Chondrocyte (in vitro differentiated cells): ENCODE measurements around the gene ENTPD1. TPM values are rescaled to one million over a fixed set of nuclear protein-coding genes. Genes with fewer than 3 reads are reported as not detected.
"Not testable (repeated sequence)": the region's sequence is repeated elsewhere in the genome, so short reads cannot be mapped to it uniquely, and the experiment has no call there.

ENCODE experiments used
- DNase-seq: peaks from one replicate; pipeline ENCODE4 v3.0.0; 2021; ENCODE audit warnings: mixed read lengths, low spot score
- H3K27ac Mint-ChIP-seq: one replicate; pipeline ENCODE4 v1.8.0; 2021; ENCODE audit warnings: mild to moderate bottlenecking, moderate library complexity, mixed read lengths; ENCODE audit not compliant: unreplicated experiment
- H3K27me3 Mint-ChIP-seq: 2 replicates; pipeline ENCODE4 v1.8.0; 2021; ENCODE audit warnings: low read depth, mixed read lengths
- H3K36me3 Mint-ChIP-seq: 2 replicates; pipeline ENCODE4 v1.8.0; 2021; ENCODE audit warnings: low read depth, mixed read lengths
- H3K4me1 Mint-ChIP-seq: 2 replicates; pipeline ENCODE4 v1.8.0; 2021; ENCODE audit warnings: low read depth, mild to moderate bottlenecking, mixed read lengths
- H3K4me3 Mint-ChIP-seq: one replicate; pipeline ENCODE4 v1.8.0; 2021; ENCODE audit warnings: mild to moderate bottlenecking, moderate library complexity, mixed read lengths; ENCODE audit not compliant: unreplicated experiment
- H3K9me3 Mint-ChIP-seq: 2 replicates; pipeline ENCODE4 v1.8.0; 2021; ENCODE audit warnings: low read depth, mixed read lengths
- total RNA-seq: library from RNA; stranded (reverse); gene quantifications from 3 replicates; pipeline ENCODE4 v1.2.1, GENCODE V29; 2021
- TF ChIP-seq, protein P1 (sequence below): fragments of 200-600 bp; sonication (generic); IDR thresholded peaks from 2 replicates; pipeline ENCODE4 v1.5.0; 2021; ENCODE audit warnings: antibody characterized with exemption, mild to moderate bottlenecking, moderate library complexity

The ENTPD1 gene
- total RNA-seq, 1 donor from 2014 or later = 5.2 TPM

DNA sequence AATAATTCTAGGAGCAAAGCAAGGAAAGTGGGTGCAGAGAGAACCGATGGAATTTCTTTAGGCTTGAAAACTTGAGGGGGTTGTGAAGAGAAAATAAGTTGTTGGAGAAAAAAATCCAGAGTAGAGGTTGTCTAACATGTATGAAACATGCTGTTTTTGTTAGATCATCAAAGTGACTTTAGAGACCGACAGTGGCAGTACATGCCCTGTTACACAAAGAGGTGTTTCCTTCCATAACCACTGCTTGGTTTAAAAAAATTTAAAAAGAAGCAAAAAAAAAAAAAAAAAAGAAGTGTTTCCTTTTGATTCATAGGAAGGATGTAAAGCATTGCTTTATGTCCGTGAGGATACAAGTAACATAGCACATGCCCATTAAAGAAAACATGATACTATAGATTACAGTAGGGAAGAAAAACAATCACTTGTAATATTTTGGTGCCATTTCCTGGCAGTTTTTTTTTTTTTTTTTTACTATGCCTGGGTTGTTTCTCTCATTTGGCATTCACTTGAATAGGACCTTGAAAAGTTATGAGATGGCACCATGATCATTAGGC is 6.1 kb downstream of the ENTPD1 start:
- TF ChIP-seq, protein P1, sequence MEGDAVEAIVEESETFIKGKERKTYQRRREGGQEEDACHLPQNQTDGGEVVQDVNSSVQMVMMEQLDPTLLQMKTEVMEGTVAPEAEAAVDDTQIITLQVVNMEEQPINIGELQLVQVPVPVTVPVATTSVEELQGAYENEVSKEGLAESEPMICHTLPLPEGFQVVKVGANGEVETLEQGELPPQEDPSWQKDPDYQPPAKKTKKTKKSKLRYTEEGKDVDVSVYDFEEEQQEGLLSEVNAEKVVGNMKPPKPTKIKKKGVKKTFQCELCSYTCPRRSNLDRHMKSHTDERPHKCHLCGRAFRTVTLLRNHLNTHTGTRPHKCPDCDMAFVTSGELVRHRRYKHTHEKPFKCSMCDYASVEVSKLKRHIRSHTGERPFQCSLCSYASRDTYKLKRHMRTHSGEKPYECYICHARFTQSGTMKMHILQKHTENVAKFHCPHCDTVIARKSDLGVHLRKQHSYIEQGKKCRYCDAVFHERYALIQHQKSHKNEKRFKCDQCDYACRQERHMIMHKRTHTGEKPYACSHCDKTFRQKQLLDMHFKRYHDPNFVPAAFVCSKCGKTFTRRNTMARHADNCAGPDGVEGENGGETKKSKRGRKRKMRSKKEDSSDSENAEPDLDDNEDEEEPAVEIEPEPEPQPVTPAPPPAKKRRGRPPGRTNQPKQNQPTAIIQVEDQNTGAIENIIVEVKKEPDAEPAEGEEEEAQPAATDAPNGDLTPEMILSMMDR = no peak
- Mint-ChIP-seq H3K36me3 (peaks cover 1% of the 10 kb centered on the region), H3K27me3 (no peaks in the 10 kb centered on the region), H3K27ac (no peak overlapping the region), H3K4me1 (peaks cover 25% of the 10 kb centered on the region), H3K9me3 (peaks cover 5% of the 10 kb centered on the region), H3K4me3 (no peak overlapping the region)
- DNase-seq = no peak

DNA sequence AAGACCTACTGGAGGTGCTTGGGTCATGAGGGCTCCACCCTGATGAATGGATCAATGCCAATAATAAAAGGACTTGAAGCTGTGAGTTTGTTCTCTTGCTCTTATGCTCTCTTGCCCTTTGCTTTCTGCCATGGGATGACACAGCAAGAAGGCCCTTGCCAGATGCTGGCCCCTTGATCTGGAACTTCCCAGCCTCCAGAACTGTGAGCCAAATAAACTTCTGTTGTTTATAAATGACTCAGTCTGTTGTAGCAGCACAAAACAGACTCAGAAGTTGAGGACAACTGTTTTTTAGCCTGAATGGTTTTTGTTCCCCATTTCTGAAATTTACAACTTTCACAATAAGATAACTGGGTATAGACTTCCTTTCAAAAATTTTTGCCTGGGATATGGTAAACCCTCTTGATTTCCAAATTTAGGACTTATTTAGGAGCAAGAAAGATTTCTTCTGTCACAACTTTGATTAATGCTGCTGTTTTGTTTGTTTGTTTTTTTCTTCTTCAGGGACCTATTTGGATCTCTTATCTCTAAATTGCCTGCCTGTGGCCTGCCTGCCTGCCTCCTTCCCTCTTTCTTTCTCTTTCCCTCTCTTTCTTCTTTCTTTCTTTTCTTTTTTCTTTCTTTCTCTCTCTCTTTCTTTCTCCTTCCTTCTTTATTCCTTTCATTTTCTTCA is 12.1 kb downstream of the ENTPD1 start:
- no peak overlapping the region for H3K4me3 Mint-ChIP-seq
- DNase-seq = no peak
- H3K27me3 Mint-ChIP-seq = no peaks in the 10 kb centered on the region
- TF ChIP-seq, protein P1 = no peak
- peaks cover 9% of the 10 kb centered on the region for H3K4me1 Mint-ChIP-seq
- H3K36me3 Mint-ChIP-seq = peaks cover 1% of the 10 kb centered on the region
- peaks cover 5% of the 10 kb centered on the region for H3K9me3 Mint-ChIP-seq
- no peak overlapping the region for H3K27ac Mint-ChIP-seq

DNA sequence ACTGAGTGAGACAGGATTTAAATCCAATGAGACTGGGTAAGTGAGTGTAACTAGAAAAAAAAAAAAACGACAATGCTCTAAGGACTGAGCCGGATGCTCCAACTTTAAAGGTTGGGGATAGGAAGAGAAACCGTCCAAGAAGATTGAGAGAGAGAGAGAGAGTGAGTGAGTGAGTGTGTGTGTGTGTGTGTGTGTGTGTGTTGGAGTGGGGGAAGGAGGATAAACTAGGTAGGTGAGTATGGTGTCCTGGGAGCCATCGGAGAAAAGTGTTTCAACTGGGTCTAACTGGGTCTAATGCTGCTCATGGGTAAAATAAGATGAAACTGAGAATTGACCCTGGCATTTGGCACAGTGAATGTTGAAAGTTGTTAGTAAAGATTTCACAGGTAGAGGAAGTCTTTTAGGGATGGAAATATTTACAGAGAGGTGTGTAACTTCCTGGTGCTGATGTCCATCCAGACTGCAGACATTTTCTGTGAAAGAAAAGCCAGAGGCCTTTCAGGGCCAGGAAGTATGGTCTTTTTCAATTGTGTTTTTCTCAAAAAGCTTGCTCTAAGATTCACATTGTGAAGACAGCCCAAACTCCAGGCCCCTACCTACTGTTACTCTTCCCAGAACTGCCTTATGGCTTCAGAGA is 14.2 kb downstream of the ENTPD1 start:
- no peak overlapping the region for H3K4me3 Mint-ChIP-seq
- no peaks in the 10 kb centered on the region for H3K27me3 Mint-ChIP-seq
- DNase-seq = no peak
- H3K9me3 Mint-ChIP-seq = peaks cover 2% of the 10 kb centered on the region
- TF ChIP-seq, protein P1 = no peak
- peaks cover 9% of the 10 kb centered on the region for H3K4me1 Mint-ChIP-seq
- no peak overlapping the region for H3K27ac Mint-ChIP-seq
- peaks cover 4% of the 10 kb centered on the region for H3K36me3 Mint-ChIP-seq

DNA sequence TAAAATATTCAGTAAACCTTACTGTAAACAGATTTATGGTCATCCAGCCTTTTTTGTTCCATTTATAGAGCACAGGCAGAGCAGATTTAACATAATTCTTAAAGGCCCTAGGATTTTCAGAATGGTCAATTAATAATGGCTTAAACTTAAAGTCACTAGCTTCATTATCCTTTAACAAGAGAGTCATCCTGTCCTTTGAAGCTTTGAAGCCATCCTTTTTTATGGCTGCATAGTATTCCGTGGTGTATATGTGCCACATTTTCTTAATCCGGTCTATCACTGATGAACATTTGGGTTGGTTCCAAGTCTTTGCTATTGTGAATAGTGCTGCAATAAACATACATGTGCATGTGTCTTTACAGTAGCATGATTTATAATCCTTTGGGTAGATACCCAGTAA is 17.5 kb downstream of the ENTPD1 start:
- H3K36me3 Mint-ChIP-seq, H3K4me3 Mint-ChIP-seq, DNase-seq, H3K27me3 Mint-ChIP-seq, H3K27ac Mint-ChIP-seq, H3K4me1 Mint-ChIP-seq: not testable (repeated sequence)
- peaks cover 12% of the 10 kb centered on the region for H3K9me3 Mint-ChIP-seq

DNA sequence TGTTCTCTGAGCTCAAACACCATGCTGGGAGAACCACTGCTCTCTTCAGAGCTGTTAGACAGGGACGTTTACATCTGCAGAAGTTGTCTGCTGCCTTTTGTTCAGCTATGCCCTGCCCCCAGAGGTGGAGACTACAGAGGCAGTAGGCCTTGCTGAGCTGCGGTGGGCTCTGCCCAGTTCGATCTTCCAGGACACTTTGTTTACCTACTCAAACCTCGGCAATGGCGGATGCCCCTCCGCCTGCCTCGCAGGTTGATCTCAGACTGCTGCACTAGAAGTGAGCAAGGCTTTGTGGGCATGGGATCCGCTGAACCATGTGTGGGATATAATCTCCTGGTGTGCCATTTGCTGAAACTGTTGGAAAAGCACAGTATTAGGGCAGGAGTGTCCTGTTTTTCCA is 21.7 kb downstream of the ENTPD1 start:
- H3K27ac Mint-ChIP-seq, H3K4me3 Mint-ChIP-seq, H3K4me1 Mint-ChIP-seq, DNase-seq, H3K36me3 Mint-ChIP-seq, H3K27me3 Mint-ChIP-seq: not testable (repeated sequence)
- H3K9me3 Mint-ChIP-seq = peaks cover 14% of the 10 kb centered on the region

DNA sequence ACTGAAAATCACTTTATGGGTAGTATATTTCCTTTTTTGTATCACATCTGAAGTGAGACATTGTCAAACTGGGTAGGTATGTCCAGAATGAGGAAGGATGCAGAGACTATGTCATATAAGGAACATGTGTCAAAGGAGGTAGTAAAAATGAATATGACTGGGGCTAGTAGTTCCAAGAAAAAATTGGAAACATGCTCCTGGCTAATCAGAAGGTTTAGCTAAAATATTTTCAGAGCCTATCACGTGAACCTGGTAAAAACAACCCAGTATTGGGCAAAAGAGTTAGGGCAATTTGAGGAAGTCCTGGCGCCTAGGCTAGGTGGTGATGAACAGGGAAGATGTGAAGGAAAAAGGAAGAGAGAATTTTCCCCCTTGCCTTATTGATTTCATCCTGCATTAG is 26.4 kb downstream of the ENTPD1 start:
- no peak overlapping the region for H3K27ac Mint-ChIP-seq
- H3K4me3 Mint-ChIP-seq = no peak overlapping the region
- H3K4me1 Mint-ChIP-seq = peaks cover 13% of the 10 kb centered on the region
- peaks cover 2% of the 10 kb centered on the region for H3K9me3 Mint-ChIP-seq
- no peak for DNase-seq
- TF ChIP-seq, protein P1 = no peak
- no peaks in the 10 kb centered on the region for H3K27me3 Mint-ChIP-seq
- H3K36me3 Mint-ChIP-seq = no peaks in the 10 kb centered on the region
